ENCODE measurements around the gene MALT1. TPM values are rescaled to one million over a fixed set of nuclear protein-coding genes. Genes with fewer than 3 reads are reported as not detected.

Gene MALT1
- polyA plus RNA-seq, 1 donor from 2014 or later, result 51.9 TPM

- no peaks in the 10 kb centered on the region for H3K27me3 Mint-ChIP-seq
- H3K4me3 Mint-ChIP-seq, result peak overlapping the region in 2 of 4 donors; percentile 1 to 67
- peaks cover 35 to 40% (median 37%) of the 10 kb centered on the region in 3 donors for H3K4me1 Mint-ChIP-seq
- H3K9me3 Mint-ChIP-seq, result no peaks in the 10 kb centered on the region
- H3K36me3 Mint-ChIP-seq, result peaks cover 18% of the 10 kb centered on the region
- H3K27ac Mint-ChIP-seq, result peak overlapping the region in 2 of 3 donors; percentile 0 to 6
These were observed 44.9 kb downstream of the MALT1 start for GRCh38 chr18:58716060-58716756.

GRCh38 chr18:58721566-58722239 is 50.4 kb downstream of the MALT1 start:
- Mint-ChIP-seq H3K4me1 (peaks cover 4 to 13% (median 8%) of the 10 kb centered on the region in 3 donors), H3K4me3 (no peak overlapping the region), H3K27ac (no peak overlapping the region), H3K9me3 (no peaks in the 10 kb centered on the region), H3K36me3 (peaks cover 11% of the 10 kb centered on the region), H3K27me3 (no peaks in the 10 kb centered on the region)

GRCh38 chr18:58723810-58724602 is 52.7 kb downstream of the MALT1 start:
- Mint-ChIP-seq H3K36me3 (peaks cover 8% of the 10 kb centered on the region), H3K27me3 (no peaks in the 10 kb centered on the region), H3K4me3 (no peak overlapping the region), H3K9me3 (no peaks in the 10 kb centered on the region), H3K27ac (no peak overlapping the region), H3K4me1 (peaks cover 0 to 6% (median 2%) of the 10 kb centered on the region in 3 donors)

GRCh38 chr18:58726671-58727070 is 55.4 kb downstream of the MALT1 start:
- no peaks in the 10 kb centered on the region for H3K27me3 Mint-ChIP-seq
- no peak overlapping the region for H3K27ac Mint-ChIP-seq
- peaks cover 3% of the 10 kb centered on the region for H3K36me3 Mint-ChIP-seq
- no peak overlapping the region for H3K4me3 Mint-ChIP-seq
- H3K4me1 Mint-ChIP-seq, result peaks cover 0 to 4% (median 0%) of the 10 kb centered on the region in 3 donors
- H3K9me3 Mint-ChIP-seq, result no peaks in the 10 kb centered on the region

- Mint-ChIP-seq H3K4me3 (peak overlapping the region in 1 of 4 donors; percentile 49), H3K36me3 (peaks cover 3% of the 10 kb centered on the region), H3K4me1 (peaks cover 0 to 5% (median 0%) of the 10 kb centered on the region in 3 donors), H3K27me3 (no peaks in the 10 kb centered on the region), H3K27ac (peak overlapping the region in 1 of 3 donors; percentile 74), H3K9me3 (no peaks in the 10 kb centered on the region)
These were observed 56.7 kb downstream of the MALT1 start for GRCh38 chr18:58727776-58728500.

GRCh38 chr18:58728719-58729118 is 57.5 kb downstream of the MALT1 start:
- H3K27ac Mint-ChIP-seq, result peak overlapping the region in 1 of 3 donors; percentile 7
- H3K4me3 Mint-ChIP-seq, result no peak overlapping the region
- no peaks in the 10 kb centered on the region for H3K27me3 Mint-ChIP-seq
- H3K4me1 Mint-ChIP-seq, result peaks cover 0 to 5% (median 0%) of the 10 kb centered on the region in 3 donors
- no peaks in the 10 kb centered on the region for H3K9me3 Mint-ChIP-seq
- H3K36me3 Mint-ChIP-seq, result peaks cover 3% of the 10 kb centered on the region

- Mint-ChIP-seq H3K4me1 (peaks cover 0 to 5% (median 0%) of the 10 kb centered on the region in 3 donors), H3K9me3 (no peaks in the 10 kb centered on the region), H3K27ac (peak overlapping the region in 1 of 3 donors; percentile 71), H3K36me3 (peaks cover 6% of the 10 kb centered on the region), H3K4me3 (no peak overlapping the region), H3K27me3 (no peaks in the 10 kb centered on the region)
These were observed 59.4 kb downstream of the MALT1 start for GRCh38 chr18:58730618-58731017.

GRCh38 chr18:58732471-58732870 is 61.2 kb downstream of the MALT1 start:
- H3K27ac Mint-ChIP-seq, result no peak overlapping the region
- H3K9me3 Mint-ChIP-seq, result no peaks in the 10 kb centered on the region
- no peaks in the 10 kb centered on the region for H3K27me3 Mint-ChIP-seq
- peaks cover 0 to 5% (median 0%) of the 10 kb centered on the region in 3 donors for H3K4me1 Mint-ChIP-seq
- H3K4me3 Mint-ChIP-seq, result no peak overlapping the region
- peaks cover 11% of the 10 kb centered on the region for H3K36me3 Mint-ChIP-seq

GRCh38 chr18:58733866-58734265 is 62.6 kb downstream of the MALT1 start:
- H3K9me3 Mint-ChIP-seq, result no peaks in the 10 kb centered on the region
- H3K4me3 Mint-ChIP-seq, result no peak overlapping the region
- H3K4me1 Mint-ChIP-seq, result peaks cover 0 to 5% (median 0%) of the 10 kb centered on the region in 3 donors
- no peaks in the 10 kb centered on the region for H3K27me3 Mint-ChIP-seq
- no peak overlapping the region for H3K27ac Mint-ChIP-seq
- H3K36me3 Mint-ChIP-seq, result peaks cover 17% of the 10 kb centered on the region

GRCh38 chr18:58738322-58738721 is 67.1 kb downstream of the MALT1 start:
- Mint-ChIP-seq H3K27me3 (no peaks in the 10 kb centered on the region), H3K27ac (no peak overlapping the region), H3K4me1 (peaks cover 7 to 12% (median 7%) of the 10 kb centered on the region in 3 donors), H3K9me3 (no peaks in the 10 kb centered on the region), H3K4me3 (no peak overlapping the region), H3K36me3 (peaks cover 17% of the 10 kb centered on the region)

- peak overlapping the region in 1 of 3 donors; percentile 19 for H3K27ac Mint-ChIP-seq
- H3K27me3 Mint-ChIP-seq, result no peaks in the 10 kb centered on the region
- H3K9me3 Mint-ChIP-seq, result peaks cover 0 to 11% (median 0%) of the 10 kb centered on the region in 3 donors
- H3K4me3 Mint-ChIP-seq, result no peak overlapping the region
- H3K4me1 Mint-ChIP-seq, result peaks cover under 1 to 12% (median under 1%) of the 10 kb centered on the region in 3 donors
- peaks cover 44% of the 10 kb centered on the region for H3K36me3 Mint-ChIP-seq
These were observed 74.6 kb downstream of the MALT1 start for GRCh38 chr18:58745914-58746313.

GRCh38 chr18:58748899-58749595 is 77.8 kb downstream of the MALT1 start:
- H3K4me3 Mint-ChIP-seq, result peak overlapping the region in 1 of 4 donors; percentile 23
- no peaks in the 10 kb centered on the region for H3K27me3 Mint-ChIP-seq
- H3K9me3 Mint-ChIP-seq, result peaks cover 0 to 11% (median 0%) of the 10 kb centered on the region in 3 donors
- H3K27ac Mint-ChIP-seq, result peak overlapping the region in 1 of 3 donors; percentile 18
- peaks cover 0 to 16% (median 0%) of the 10 kb centered on the region in 3 donors for H3K4me1 Mint-ChIP-seq
- H3K36me3 Mint-ChIP-seq, result peaks cover 43% of the 10 kb centered on the region

- Mint-ChIP-seq H3K36me3 (peaks cover 13% of the 10 kb centered on the region), H3K27me3 (no peaks in the 10 kb centered on the region), H3K9me3 (no peaks in the 10 kb centered on the region), H3K4me3 (no peak overlapping the region), H3K4me1 (peaks cover 10 to 20% (median 11%) of the 10 kb centered on the region in 3 donors), H3K27ac (no peak overlapping the region)
These were observed 82.7 kb downstream of the MALT1 start for GRCh38 chr18:58753976-58754375.

GRCh38 chr18:58754544-58755068 is 83.3 kb downstream of the MALT1 start:
- H3K27me3 Mint-ChIP-seq, result no peaks in the 10 kb centered on the region
- no peak overlapping the region for H3K4me3 Mint-ChIP-seq
- peaks cover 10 to 20% (median 11%) of the 10 kb centered on the region in 3 donors for H3K4me1 Mint-ChIP-seq

More at GRCh38 chr18:58754544-58755068, 83.3 kb downstream of the MALT1 start:
- Mint-ChIP-seq H3K9me3 (no peaks in the 10 kb centered on the region), H3K36me3 (peaks cover 7% of the 10 kb centered on the region), H3K27ac (peak overlapping the region in 1 of 3 donors; percentile 23)

All from IgD-negative memory B cell (primary cell).